Stimulated activated naive CD4-positive, alpha-beta T cell (primary cell): ENCODE results near the gene ZNF239.
"Not testable (repeated sequence)": the region's sequence is repeated elsewhere in the genome, so short reads cannot be mapped to it uniquely, and the experiment has no call there.

Source experiments
- DNase-seq, 6 experiments: peaks; one replicate each; lab custom pipeline; 2025; lab: John Stamatoyannopoulos, UW

The ZNF239 gene

DNA sequence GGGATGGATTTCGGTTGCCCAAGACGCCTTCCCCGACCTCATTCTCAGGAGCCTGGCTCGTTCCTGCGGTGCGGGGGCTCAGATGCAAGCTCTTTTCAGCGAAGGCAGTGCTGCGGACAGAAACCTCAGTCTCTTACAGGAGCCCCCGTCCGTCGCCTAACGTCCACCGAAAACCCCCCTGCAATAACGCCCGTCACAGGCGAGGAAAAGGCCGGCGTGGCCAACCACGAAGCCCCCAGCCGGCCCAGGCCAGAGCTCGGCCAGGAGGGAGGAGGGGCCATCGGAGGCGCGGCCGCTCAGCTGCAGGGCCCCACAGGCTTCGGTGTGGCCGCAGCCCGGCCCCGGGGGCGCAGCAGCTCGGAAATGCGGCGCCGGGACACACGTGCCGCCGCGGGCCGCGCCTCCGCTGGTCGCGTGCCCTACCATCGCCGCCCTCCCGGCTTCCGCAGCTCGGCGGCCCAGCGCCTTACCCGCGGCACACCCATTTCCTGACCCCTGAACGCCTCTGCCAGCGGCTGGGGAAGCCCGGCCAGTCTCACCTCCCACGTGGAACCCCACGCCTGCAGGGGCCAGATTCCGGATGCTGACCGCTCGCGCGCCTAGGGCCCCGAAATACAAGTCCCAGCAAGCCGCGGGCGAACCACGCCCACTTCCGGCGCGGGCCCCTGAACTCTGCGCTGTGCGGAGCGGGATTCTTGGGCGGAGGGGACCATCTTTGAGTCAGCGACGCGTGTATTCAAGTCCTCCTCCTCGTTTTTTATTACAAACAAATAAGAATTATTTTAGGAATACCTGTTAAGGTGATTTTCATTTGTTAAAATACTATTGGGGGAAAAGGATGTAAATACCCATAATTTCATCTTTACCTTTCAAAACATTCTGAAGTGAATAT is at the start of gene ZNF239:
TSS of gene ZNF239 (minus strand) at position 616 of the 892 bp plus-strand sequence. CDS start 16,537 bp downstream, outside the sequence.
- peak; percentile 55 to 79 (median 68) for DNase-seq

DNA sequence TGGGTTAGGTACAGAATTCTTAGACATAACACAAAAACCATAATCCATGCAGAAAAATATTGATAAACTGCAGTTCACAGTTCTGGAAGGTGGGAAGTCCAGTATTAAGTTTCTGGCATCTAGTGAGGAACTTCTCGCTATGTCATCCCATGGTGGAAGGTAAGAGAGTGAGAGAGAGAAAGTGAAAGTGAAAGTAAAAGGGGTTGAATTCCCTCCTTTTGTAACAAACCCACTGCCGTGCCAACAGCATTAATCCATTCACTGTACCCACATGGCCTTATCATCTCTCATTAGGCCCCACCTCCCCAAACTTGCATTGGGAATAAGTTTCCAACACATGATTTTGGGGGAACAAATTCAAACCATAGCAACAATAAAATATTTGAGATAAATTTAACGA is 48.9 kb upstream of the ZNF239 start:
- peak in 3 of 6 experiments; percentile 8 to 42 (median 37) for DNase-seq

DNA sequence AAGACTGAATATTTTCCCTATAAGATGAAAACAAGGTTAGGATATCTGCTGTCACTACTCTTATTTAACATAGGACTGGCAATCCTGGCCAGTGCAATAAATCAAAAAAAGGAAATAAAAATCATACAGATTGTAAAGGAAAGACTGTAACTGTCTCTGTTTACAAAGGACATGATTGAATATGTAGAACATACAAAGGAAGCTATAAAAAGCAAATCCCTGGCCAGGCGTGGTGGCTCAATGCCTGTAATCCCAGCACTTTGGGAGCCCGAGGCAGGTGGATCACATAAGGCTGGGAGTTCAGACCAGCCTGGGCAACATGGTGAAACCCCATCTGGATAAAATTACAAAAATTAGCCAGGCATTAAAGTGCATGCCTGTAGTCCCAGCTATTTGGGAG is 47.6 kb upstream of the ZNF239 start:
- no peak for DNase-seq

DNA sequence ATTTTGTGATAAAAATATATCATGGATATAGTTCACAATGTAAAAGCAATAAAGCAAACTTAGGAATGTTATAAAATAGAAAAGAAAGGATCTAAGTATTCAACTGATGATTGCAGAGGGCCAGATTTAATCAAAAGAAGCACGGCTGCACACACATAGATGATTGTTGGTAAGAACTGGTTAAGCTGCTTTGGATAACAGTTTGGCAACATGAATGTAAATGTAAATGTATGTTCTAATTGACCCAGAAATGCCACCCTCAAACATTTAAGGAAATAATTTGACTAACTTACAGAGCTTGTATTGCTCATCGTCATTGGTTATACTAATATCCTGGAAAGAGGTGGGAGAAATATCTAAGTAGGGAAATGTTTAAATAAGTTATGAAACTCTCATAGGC is 45.0 kb upstream of the ZNF239 start:
- DNase-seq: no peak

DNA sequence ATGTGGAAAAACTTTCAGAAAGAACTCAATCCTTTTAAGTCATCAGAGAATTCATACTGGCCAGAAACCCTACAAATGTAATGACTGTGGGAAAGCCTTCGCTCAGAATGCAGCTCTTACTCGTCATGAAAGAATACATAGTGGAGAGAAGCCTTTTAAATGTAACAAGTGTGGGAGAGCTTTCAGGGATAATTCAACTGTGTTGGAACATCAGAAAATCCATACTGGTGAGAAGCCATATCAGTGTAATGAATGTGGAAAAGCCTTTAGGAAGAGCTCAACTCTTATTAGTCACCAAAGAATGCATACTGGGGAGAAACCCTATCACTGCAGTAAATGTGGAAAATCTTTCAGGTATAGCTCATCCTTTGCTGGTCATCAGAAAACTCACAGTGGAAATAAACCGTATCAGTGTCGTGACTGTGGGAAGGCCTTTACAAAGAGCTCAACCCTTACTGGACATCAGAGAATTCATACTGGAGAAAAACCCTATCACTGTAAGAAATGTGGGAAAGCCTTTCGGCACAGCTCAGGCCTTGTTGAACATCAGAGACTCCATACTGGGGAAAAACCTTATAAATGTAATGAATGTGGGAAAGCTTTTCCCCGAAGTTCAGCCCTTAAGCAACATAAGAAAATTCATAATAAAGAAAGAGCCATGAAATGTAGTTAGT is 42.4 kb upstream of the ZNF239 start:
- no peak for DNase-seq

DNA sequence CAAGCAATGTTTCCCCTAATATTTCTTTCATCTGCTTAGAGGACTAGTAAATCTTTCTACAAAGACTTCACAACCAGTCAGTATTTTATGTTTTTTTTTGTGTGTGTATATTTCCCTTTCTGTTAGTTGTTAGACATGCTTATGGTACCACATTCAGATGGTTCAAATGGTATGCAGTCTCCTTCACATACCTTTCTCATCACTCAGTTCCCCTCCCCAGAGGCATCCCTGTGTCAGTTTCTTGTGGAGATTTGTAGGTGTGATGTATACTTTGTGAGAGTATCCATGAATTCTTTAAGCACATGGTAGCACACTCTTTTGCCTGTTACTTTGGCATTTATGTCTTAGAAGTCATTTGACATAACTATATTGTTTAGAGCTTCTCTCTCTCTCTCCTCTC is 36.2 kb upstream of the ZNF239 start:
- no peak for DNase-seq

DNA sequence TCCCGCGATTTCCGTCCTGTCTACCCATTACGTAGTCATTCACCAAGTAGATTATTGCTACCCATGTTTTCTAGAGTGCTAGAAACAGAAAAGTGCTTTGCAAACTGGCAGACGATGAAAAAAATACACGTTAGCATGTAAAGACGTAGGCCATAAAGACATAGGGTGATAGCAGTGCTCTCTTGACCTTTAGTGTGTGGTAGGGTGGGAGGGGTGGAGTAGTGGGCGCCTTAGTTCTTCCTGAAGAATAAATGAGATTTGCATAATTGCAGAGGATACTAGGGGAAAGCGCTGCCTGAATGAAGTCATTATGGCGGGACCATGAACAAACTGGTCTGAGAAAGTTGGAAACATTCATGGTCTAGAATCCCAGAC is 32.8 kb upstream of the ZNF239 start:
- DNase-seq: no peak

DNA sequence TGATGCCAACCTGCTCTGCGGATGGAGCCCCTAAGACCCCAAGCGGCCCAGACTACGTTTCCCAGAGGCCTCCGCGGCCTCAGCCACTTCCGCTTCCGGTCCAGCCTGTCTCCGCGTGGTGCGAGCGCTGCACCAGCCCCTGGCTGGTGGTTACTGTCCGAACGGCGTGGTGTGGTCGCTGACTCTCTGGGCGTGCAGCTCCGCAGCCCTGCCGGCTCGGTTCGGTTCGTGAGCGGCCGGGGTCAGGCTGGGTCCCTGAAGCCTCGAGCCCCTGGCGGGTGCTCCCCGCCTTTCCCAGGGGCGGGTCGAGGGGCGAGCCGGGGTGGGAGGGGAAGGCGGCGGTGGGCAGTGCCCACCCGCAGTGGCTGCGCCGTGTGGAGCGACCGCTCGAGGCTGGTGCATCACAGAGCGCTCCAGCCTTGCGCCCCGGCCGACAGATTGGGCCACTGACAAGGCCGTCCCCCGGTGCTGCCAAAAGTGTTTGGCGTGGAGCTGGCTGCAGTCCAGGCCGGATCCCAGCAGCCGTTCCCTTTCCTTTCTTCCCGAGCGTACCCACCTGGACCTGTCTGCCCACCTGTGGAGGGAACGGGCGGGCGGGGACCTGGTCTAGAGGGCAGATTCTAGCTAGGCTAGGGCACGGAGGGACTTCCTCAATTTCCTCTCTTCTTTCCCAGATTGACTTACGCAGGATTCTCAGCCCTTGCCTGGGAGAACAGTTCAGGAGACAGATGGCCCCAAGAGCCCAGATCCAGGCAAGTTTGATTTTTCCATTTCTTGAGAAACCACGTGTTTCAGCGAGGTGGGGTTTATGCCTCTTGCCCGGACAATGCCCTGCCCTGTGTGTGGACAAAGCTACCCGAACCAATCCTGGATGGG is 32.1 kb upstream of the ZNF239 start, which contains the start of gene ZNF485:
TSS of gene ZNF485 (plus strand) at position 116 of the 876 bp plus-strand sequence. CDS start at position 729, 613 bp downstream.
- DNase-seq: peak; percentile 36 to 54 (median 46)

DNA sequence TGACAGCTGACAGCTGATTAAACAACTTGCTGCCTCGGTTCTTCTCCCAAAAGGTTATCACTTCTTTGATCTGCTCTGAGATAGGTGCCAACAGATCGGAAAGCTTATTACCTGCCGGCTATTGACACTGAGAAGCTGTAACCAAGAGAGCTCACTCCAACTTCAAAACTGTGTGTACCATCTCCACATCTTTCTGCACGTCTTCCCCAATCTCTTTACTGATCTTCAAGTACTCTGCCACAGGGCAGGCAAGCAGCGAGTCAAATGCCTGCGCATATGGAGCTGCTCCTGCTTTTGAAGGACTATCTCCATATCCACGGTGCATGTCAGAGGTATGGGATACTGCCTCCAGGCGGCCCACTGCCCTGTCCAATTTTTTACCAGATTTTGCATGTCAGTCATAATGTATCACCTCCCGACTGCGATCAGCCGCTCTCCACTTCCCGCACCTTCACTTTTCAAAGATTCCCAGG is 31.5 kb upstream of the ZNF239 start:
- peak in 1 of 6 experiments; percentile 41 for DNase-seq

DNA sequence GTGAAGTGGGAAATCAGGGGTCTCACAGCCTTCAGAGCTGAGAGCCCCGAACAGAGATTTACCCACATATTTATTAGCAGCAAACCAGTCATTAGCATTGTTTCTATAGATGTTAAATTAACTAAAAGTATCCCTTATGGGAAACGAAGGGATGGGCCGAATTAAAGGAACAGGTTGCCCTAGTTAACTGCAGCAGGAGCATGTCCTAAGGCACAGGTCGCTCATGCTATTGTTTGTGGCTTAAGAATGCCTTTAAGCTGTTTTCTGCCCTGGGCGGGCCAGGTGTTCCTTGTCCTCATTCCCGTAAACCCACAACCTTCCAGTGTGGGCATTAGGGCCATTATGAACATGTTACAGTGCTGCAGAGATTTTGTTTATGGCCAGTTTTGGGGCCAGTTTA is 27.2 kb upstream of the ZNF239 start:
- not testable (repeated sequence) for DNase-seq

DNA sequence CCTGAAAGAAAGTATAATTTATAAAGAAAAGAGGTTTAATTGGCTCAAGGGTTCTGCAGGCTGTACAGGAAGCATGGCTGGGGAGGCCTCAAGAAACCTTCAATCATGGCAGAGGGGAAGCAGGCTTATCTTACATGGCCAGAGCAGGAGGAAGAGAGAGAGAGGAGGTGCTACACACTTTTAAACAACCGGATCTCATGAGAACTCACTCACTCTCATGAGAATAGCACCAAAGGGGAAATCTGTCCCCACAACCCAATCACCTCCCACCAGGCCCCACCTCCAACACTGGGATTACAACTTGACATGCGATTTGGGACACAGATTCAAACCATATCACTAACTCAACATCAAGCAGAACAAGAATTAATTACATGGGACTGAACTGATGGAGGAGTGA is 24.9 kb upstream of the ZNF239 start:
- no peak for DNase-seq

DNA sequence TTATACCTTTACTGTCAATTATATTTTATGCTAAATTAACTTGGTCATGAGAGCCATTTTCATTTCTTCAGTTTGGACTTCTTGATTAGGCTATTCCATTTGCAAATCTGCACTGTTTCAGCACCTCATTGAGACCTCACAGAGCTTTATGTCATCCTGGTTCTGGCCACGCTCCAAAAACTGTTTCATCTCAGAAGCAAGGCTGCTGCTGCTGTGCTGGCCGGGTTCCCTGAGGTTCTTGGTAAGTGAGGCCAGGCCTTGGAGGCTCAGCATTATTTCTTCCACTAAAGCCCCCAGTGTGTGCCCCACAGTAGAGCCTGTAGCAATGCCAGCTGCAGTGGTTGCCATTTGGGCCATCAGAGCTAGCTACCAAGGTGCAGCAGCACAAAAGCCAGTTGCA is 24.0 kb upstream of the ZNF239 start:
- DNase-seq: no peak

DNA sequence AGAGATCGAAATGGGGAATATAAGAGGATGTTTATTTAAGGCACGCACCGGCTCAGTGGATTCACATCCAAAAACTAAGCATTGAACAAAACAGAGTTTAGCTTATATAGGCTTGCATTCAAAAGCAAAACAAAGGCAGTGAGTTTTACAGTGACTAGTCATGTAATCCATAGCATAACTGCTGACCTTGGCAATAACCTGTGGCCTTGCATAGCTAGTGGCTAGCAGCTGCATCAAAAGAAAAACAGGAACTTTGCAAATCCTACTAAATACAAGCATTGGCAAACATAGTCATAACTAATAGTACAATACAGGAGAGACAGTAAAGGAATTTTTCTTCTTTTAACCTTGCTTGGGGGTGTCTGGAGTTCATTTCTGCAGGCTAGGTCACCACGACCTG is 22.1 kb upstream of the ZNF239 start:
- no peak for DNase-seq

DNA sequence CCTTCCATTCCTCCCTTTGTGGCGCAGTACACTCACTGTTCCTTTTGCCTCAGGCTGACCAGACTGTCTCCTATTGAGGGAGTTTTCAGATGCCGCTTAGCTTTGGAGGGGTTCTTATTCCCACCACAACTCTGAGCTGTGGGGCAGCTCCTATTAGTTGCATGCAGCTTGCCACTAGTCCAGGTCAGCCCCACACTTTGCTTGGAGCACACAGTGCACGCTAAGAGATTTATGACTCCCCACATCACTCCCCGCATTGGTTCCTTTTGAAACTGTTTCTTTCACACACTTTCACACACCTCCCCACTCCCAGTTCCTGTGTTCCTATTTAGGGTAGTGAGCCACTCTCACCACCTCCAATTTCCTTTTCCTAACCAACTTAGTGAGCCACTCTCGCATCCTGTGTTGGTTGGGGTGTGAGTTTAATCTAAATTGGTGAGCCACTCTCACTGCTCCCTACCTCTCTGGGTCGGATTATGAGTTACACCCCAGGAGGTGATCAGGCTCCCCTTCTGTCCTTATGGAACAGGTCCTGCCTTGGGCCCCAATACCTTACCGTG is 21.4 kb upstream of the ZNF239 start:
- DNase-seq: peak in 2 of 6 experiments; percentile 3 to 16

DNA sequence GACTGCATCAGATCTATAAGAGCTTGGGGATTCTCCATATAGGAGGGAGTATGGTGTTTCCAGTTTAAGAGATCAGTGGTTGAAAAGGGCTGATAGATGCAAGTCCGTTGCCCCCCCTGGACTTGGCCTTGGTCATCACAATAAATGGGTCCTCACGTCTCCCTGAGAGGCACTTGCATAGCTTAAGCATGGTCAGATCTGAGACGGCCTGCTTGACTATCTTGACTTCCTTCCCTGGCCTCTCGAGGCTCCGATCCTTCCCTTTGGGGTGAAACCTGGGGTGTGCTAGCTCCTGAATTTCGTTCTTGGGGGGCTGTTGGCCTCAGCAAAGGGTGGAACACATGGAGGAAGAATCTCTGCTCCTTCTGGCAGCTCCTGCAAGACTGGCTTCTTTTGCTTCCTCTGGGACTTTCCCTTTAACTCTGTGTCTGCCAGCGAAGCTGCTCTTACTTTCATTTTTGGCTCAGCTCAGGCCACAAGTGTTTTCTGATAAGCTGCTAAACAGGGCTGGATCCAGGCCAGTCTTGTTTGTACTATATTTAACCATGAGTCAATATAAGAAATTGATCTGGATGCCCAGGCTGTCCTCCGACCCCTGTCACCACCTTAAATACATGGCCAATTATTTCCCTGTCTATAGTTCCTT is 20.7 kb upstream of the ZNF239 start:
- peak in 2 of 6 experiments; percentile 6 to 8 for DNase-seq

DNA sequence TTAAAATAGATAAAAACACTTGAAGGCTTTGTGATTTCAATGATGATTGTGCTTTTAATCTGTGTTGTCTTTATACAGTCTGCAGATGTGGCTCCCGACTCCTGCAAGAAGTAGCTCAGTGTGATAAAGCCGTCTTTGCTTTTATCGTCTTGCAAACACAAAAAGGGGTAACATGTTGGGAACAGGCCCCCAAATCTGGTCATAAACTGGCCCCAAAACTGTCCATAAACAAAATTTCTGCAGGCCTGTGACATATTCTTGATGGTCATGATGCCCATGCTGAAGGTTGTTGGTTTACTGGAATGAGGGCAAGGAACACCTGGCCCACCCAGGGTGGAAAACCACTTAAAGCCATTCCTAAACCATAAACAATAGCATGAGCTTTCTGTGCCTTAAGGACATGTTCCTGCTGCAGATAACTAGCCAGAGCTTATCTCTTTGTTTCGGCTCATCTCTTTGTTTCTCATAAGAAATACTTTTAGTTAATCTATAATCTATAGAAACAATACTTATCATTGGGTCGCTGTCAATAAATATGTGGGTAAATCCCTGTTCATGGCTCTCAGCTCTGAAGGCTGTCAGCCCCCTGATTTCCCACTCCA is 17.0 kb upstream of the ZNF239 start:
- DNase-seq: no peak

DNA sequence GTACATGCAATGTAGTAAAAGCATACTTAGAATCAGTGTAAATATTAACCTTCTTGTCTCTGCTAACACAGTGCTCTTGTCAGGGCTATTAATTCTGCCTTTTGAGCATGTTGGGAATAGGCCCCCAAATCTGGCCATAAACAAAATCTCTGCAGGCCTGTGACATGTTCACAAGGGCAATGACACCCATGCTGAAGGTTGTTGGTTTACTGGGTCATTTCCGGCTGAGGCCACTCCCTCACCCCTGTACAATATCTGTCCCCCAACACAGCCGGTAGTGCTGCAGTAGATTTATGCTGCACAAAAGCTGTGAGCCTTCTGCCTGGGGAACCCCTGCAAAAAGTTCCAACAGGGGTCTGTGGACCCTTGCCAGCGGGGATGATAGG is 12.3 kb upstream of the ZNF239 start:
- not testable (repeated sequence) for DNase-seq

DNA sequence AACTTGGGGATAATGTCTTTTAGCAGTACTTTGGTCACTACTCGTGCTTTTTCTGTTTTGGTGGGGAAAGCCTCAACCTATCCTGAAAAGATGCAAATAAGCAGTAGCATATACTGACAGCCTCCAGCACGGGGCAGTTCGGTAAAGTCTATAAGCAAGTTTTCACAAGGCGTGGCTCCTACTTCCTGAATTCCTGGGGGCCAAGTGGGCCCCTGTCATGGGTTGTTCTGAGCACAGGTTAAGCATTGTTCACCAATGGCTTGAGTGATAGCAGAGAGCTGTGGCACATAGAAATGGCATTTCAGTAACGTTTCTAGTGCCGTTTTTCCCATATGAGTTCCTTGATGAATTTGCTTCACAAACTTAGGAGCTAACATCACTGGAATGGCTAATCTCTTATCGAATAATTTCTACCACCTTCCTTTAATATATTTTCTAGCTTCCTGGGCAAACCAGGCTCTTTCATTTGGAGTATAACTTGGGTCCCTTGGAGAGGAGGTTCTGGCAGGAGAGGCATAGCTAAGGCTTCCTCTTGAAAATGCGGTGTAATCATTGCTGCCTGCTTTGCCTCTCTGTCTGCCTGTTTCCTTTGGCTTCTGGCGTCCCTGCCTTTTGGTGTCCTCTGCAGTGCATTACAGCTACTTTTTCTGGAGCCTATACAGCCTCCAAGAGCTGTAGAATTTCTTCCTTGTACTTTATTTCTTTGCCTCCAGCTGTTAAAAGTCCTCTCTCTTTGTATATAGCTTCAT is 11.7 kb upstream of the ZNF239 start:
- DNase-seq: no peak

DNA sequence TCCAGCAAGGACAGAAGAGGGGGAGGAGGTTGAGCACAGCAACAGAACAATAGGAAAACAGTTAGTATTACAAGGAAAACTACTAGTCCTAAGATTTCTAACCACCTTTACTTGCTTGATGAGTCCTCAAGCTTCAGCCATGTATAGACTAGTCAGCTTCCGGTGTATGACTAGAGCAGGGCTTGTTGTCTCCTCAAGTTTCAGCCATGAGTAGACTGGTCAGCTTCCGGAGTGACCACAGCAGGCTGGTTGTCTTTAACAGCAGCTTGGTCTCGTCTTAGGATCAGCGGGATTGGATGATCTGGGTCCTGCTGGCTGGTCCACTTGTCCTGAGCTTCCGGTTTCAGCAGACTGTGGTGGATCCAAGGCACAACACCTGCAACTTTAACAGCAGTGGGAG is 10.6 kb upstream of the ZNF239 start:
- DNase-seq: no peak

DNA sequence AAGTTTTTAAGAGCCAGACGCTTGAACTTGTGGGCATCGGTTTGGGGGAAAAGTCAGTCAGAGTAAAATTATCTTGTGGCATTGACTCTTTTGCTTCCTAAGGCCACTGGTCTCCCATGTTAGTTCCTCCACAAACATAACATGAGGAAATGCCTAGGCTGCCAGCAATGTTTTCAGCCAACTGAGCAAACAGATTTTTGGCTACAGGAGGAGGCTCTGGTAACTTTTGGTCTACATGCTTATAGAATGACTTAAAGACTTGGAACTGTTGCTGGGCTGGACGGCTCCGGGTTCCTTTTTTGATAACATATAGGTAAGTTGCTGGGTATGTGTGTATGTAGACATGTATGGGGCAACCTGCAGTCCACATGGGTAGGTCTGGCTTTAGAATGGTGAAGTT is 9.6 kb upstream of the ZNF239 start:
- no peak for DNase-seq
